Measurements from ENCODE around the gene KHDRBS2. TPM values are rescaled to one million over a fixed set of nuclear protein-coding genes. Genes with fewer than 3 reads are reported as not detected.

KHDRBS2 gene
- polyA plus RNA-seq, 1 of the 3 experiments (the other 2 are of a cell fraction): not detected

GRCh38 chr6:61980622-61981021 lies 305.4 kb downstream of the KHDRBS2 start (continued):
- TF ChIP-seq REST (IDR thresholded peaks at IDR 0.05; ENCODE audit: low read depth, low read length): no peak
- no peak for TF ChIP-seq GATA2 (CRISPR knock-in tag; IDR thresholded peaks at IDR 0.05)
- TF ChIP-seq RXRA (IDR thresholded peaks at IDR 0.05; ENCODE audit: borderline replicate concordance, low read depth): no peak
- TF ChIP-seq FOXJ3 (CRISPR knock-in tag; IDR thresholded peaks at IDR 0.05): no peak
- TF ChIP-seq GABPA (IDR thresholded peaks at IDR 0.05; ENCODE audit: low read depth): no peak
- no peak for TF ChIP-seq JUND (IDR thresholded peaks at IDR 0.05)
- no peak for TF ChIP-seq FOSL2 (IDR thresholded peaks at IDR 0.05; ENCODE audit: borderline replicate concordance, low read depth)
- no peak for TF ChIP-seq TEAD4 (IDR thresholded peaks at IDR 0.05; ENCODE audit: borderline replicate concordance, insufficient read depth)
- no peak for TF ChIP-seq CHD2 (IDR thresholded peaks at IDR 0.05; ENCODE audit: low read length, partially characterized antibody)
- no peak for TF ChIP-seq TAF1 (IDR thresholded peaks at IDR 0.05; ENCODE audit: borderline replicate concordance, low read depth, low read length)

- WGBS (ENCODE audit: low lambda C conversion rate): 3% methylated on average over 1 of the region's 1 CpG
- no peaks in the 10 kb centered on the region for H3K36me3 ChIP-seq (replicated peaks in 1 of 2; ENCODE audit: control insufficient read depth in 1 of 2, insufficient read depth in 2 of 2, low read length in 1 of 2)
- ChIA-PET CTCF (no interaction called here), POLR2A (no interaction called here)
- H3K79me2 ChIP-seq (ENCODE audit: insufficient read depth): no peaks in the 10 kb centered on the region
- no peak for DNase-seq
- H3K9me2 ChIP-seq: no peaks in the 10 kb centered on the region
- no peak overlapping the region for H3K27ac ChIP-seq (ENCODE audit: low read depth in 2 of 2, low read length in 1 of 2)
- H3F3A ChIP-seq (replicated peaks; ENCODE audit: insufficient read depth): no peaks in the 10 kb centered on the region
- H3K9ac ChIP-seq: no peak overlapping the region
- H3K4me3 ChIP-seq (ENCODE audit: low read depth in 2 of 2, low read length in 1 of 2): no peak overlapping the region
- H2AFZ ChIP-seq (ENCODE audit: low read depth): no peak overlapping the region
- H3K4me2 ChIP-seq: no peak overlapping the region
- no peak for TF ChIP-seq SIN3A (IDR thresholded peaks at IDR 0.05; ENCODE audit: borderline replicate concordance, low read depth, low read length)
- no peak for TF ChIP-seq USF1 (IDR thresholded peaks at IDR 0.05; ENCODE audit: borderline replicate concordance, low read depth)
- no peak for TF ChIP-seq NRF1 (IDR thresholded peaks at IDR 0.05; ENCODE audit: low read depth, low read length)
- no peak for TF ChIP-seq FOXJ3 (CRISPR knock-in tag; IDR thresholded peaks at IDR 0.05)
- TF ChIP-seq JUND (IDR thresholded peaks at IDR 0.05): no peak
- no peak for TF ChIP-seq SMC3 (IDR thresholded peaks at IDR 0.05; ENCODE audit: low read depth, low read length)
- no peak for TF ChIP-seq RXRA (IDR thresholded peaks at IDR 0.05; ENCODE audit: borderline replicate concordance, low read depth)
- TF ChIP-seq CHD2 (IDR thresholded peaks at IDR 0.05; ENCODE audit: low read length, partially characterized antibody): no peak
- no peak for TF ChIP-seq ELF1 (IDR thresholded peaks at IDR 0.05)
- no peak for TF ChIP-seq FOSL2 (IDR thresholded peaks at IDR 0.05; ENCODE audit: borderline replicate concordance, low read depth)
- TF ChIP-seq TEAD4 (IDR thresholded peaks at IDR 0.05; ENCODE audit: borderline replicate concordance, insufficient read depth): no peak
- TF ChIP-seq EP300 (IDR thresholded peaks at IDR 0.05; ENCODE audit: borderline replicate concordance in 1 of 2, low read depth in 1 of 2, low read length in 1 of 2): no peak
- H3K4me1 ChIP-seq (ENCODE audit: control insufficient read depth in 1 of 2, insufficient read depth in 2 of 2, low read depth in 1 of 2, low read length in 1 of 2): no peaks in the 10 kb centered on the region
- H3K27me3 ChIP-seq (ENCODE audit: insufficient read depth): no peaks in the 10 kb centered on the region
- no peaks in the 10 kb centered on the region for H4K20me1 ChIP-seq (ENCODE audit: insufficient read depth)
- H3K9me3 ChIP-seq: no peaks in the 10 kb centered on the region
These were observed 308.1 kb downstream of the KHDRBS2 start for GRCh38 chr6:61977947-61978346.

Data from SK-N-SH (cell line).